Esophagus squamous epithelium (tissue), 4 donors: ENCODE measurements around the gene STXBP6.

Experiments
- POLR2A ChIP-seq, 4 donors: fragments of 450-650 bp; IDR thresholded peaks; one replicate each; pipeline ENCODE4 v1.6.1; 2017; ENCODE audit warnings: antibody characterized with exemption in 4 of 4, mild to moderate bottlenecking in 4 of 4, moderate library complexity in 3 of 4
- TF ChIP-seq, protein P1 (sequence below), 6 experiments: fragments of 450-650 bp in 4 of 6; fragments of 200-600 bp in 2 of 6; sonication (generic) in 2 of 6; IDR thresholded peaks; one replicate each; pipeline ENCODE4 v1.5.1; 2016 to 2019; ENCODE audit warnings: antibody characterized with exemption in 6 of 6, mild to moderate bottlenecking in 4 of 6, moderate library complexity in 4 of 6

DNA sequence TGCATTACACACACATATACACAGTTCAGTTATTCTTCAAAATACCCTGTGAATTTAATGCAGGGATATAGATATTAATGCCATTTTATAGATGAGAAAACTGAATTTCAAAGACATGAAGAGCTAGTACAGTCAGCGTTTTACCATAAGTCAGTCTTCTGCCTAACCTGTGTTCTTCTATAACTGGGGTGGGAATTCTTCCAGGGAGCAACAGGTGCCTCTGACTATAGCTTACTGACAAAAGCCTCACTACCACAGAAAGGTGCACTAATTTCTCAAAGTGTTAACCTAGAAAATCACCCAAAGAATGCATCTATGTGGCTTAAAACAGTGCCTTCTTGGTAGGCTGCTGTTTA lies 84.4 kb downstream of the STXBP6 start:
- TF ChIP-seq, protein P1, sequence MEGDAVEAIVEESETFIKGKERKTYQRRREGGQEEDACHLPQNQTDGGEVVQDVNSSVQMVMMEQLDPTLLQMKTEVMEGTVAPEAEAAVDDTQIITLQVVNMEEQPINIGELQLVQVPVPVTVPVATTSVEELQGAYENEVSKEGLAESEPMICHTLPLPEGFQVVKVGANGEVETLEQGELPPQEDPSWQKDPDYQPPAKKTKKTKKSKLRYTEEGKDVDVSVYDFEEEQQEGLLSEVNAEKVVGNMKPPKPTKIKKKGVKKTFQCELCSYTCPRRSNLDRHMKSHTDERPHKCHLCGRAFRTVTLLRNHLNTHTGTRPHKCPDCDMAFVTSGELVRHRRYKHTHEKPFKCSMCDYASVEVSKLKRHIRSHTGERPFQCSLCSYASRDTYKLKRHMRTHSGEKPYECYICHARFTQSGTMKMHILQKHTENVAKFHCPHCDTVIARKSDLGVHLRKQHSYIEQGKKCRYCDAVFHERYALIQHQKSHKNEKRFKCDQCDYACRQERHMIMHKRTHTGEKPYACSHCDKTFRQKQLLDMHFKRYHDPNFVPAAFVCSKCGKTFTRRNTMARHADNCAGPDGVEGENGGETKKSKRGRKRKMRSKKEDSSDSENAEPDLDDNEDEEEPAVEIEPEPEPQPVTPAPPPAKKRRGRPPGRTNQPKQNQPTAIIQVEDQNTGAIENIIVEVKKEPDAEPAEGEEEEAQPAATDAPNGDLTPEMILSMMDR (IDR thresholded peaks at IDR 0.05): no peak
- TF ChIP-seq POLR2A (IDR thresholded peaks at IDR 0.05): no peak
